ENCODE data around the gene ZC3H4.

The ZC3H4 gene

DNA sequence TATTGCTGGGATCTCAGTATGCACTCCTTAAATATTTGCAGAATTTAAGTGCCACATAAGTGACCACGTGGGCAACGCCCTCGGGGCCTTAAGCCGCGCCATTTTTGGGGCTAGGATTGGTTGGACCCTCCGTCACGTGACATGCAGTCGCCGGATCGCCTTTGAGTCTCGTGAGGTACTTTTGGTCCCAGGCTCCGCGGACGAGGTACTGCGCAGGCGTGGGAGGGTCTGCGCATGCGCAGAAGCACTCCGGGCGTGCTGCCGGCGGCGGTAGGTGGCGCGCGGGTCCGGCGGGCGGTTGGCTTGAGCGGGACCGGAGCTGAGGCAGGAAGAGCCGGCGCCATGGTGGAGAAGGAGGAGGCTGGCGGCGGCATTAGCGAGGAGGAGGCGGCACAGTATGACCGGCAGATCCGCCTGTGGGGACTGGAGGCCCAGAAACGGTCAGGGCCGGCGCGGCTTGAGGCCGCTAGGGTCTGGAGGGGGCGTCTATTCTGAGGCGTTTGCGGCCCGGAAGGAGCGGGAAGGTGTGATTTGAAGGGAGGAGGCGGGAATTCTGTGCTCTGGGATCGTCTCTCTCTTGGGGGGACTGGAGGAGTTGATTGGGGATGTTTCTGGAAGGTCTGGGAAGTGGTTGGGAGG lies 17.1 kb upstream of the ZC3H4 start, which contains the start of gene SAE1:
TSS of gene SAE1 (plus strand) at position 247 of the 639 bp plus-strand sequence. CDS start at position 343, 96 bp downstream.
- Histone ChIP-seq H3K9ac (ENCODE audit: low read length) (peak within 1 kb of the TSS; percentile 94), H3K36me3 (ENCODE audit: control insufficient read depth, insufficient read depth, low read length) (no peaks in the 10 kb centered on the region), H3K4me3 (ENCODE audit: low read length) (peak within 1 kb of the TSS; percentile 96), H3K4me1 (ENCODE audit: control insufficient read depth, insufficient read depth, low read length) (peaks cover 8% of the 10 kb centered on the region), H3K9me3 (ENCODE audit: control insufficient read depth, low read length) (no peaks in the 10 kb centered on the region), H3K27me3 (ENCODE audit: control insufficient read depth, insufficient read depth, low read length) (no peaks in the 10 kb centered on the region)

DNA sequence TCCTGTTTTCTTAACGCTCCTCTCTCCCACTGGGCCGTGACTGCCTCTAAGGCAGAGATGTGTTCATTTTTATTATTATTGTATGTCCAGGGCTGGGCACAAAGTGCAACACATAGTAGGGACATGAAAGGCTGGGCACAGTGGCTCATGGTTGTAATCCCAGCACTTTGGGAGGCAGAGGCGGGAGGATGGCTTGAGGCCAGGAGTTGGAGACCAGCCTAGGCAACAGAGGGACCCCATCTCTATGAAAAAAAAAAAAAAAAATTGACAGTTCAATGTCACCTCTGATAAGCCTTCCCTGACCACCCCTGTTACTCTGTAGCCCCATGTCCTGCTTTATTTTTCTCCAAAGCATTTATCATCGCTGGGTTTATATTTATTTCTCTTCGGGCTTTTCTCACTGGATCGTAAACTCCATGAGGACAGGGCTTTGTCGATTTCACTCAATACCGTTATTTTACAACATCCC lies 16.6 kb upstream of the ZC3H4 start:
- peaks cover 9% of the 10 kb centered on the region for H3K4me1 ChIP-seq (ENCODE audit: control insufficient read depth, insufficient read depth, low read length)
- no peaks in the 10 kb centered on the region for H3K36me3 ChIP-seq (ENCODE audit: control insufficient read depth, insufficient read depth, low read length)
- H3K9me3 ChIP-seq (ENCODE audit: control insufficient read depth, low read length): no peaks in the 10 kb centered on the region
- no peak overlapping the region for H3K9ac ChIP-seq (ENCODE audit: low read length)
- no peak overlapping the region for H3K4me3 ChIP-seq (ENCODE audit: low read length)
- no peaks in the 10 kb centered on the region for H3K27me3 ChIP-seq (ENCODE audit: control insufficient read depth, insufficient read depth, low read length)

DNA sequence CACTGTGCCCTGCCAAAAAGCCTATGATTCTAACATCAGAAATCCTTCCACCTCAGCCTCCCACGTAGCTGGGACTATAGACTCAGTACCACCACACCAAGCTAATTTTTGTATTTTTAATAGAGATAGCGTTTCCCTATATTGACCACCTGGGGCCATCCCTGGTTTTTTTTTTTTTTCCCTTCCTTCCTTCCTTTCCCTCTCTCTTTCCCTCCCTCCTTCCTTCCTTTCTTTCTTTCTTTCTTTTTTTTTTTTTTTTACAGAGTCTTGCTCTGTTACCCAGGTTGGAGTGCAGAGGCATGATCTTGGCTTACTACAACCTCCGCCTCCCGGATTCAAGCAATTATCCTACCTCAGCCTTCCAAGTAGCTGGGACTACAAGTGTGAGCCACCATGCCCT lies 16.0 kb upstream of the ZC3H4 start:
- Histone ChIP-seq H3K9me3 (ENCODE audit: control insufficient read depth, low read length) (no peaks in the 10 kb centered on the region), H3K36me3 (ENCODE audit: control insufficient read depth, insufficient read depth, low read length) (no peaks in the 10 kb centered on the region), H3K4me1 (ENCODE audit: control insufficient read depth, insufficient read depth, low read length) (peaks cover 12% of the 10 kb centered on the region), H3K27me3 (ENCODE audit: control insufficient read depth, insufficient read depth, low read length) (no peaks in the 10 kb centered on the region), H3K9ac (ENCODE audit: low read length) (no peak overlapping the region), H3K4me3 (ENCODE audit: low read length) (no peak overlapping the region)

DNA sequence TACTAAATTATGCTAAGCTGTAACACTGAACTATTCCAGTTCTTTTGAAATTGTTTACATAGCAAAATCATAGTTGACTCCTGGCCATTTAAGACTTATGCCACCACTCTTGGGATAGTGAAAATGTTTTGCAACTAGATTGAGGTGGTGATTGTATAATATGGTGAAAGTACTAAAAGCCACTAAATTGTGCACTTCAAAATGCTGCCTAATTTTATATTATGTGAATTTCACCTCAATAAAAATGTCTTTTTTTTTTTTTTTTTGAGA lies 12.0 kb upstream of the ZC3H4 start:
- Histone ChIP-seq H3K9me3 (ENCODE audit: control insufficient read depth, low read length) (no peaks in the 10 kb centered on the region), H3K4me1 (ENCODE audit: control insufficient read depth, insufficient read depth, low read length) (peaks cover 6% of the 10 kb centered on the region), H3K4me3 (ENCODE audit: low read length) (no peak overlapping the region), H3K27me3 (ENCODE audit: control insufficient read depth, insufficient read depth, low read length) (no peaks in the 10 kb centered on the region), H3K9ac (ENCODE audit: low read length) (no peak overlapping the region), H3K36me3 (ENCODE audit: control insufficient read depth, insufficient read depth, low read length) (no peaks in the 10 kb centered on the region)

- Histone ChIP-seq H3K27me3 (ENCODE audit: control insufficient read depth, insufficient read depth, low read length) (no peaks in the 10 kb centered on the region), H3K9me3 (ENCODE audit: control insufficient read depth, low read length) (no peaks in the 10 kb centered on the region), H3K4me3 (ENCODE audit: low read length) (no peak overlapping the region), H3K4me1 (ENCODE audit: control insufficient read depth, insufficient read depth, low read length) (peaks cover 6% of the 10 kb centered on the region), H3K36me3 (ENCODE audit: control insufficient read depth, insufficient read depth, low read length) (no peaks in the 10 kb centered on the region), H3K9ac (ENCODE audit: low read length) (peak overlapping the region; percentile 7)
These were observed 11.5 kb upstream of the ZC3H4 start for GRCh38 chr19:47124937-47125668.

GRCh38 chr19:47123406-47123805 lies 9.8 kb upstream of the ZC3H4 start:
- Histone ChIP-seq H3K4me3 (ENCODE audit: low read length) (no peak overlapping the region), H3K27me3 (ENCODE audit: control insufficient read depth, insufficient read depth, low read length) (no peaks in the 10 kb centered on the region), H3K9ac (ENCODE audit: low read length) (no peak overlapping the region), H3K4me1 (ENCODE audit: control insufficient read depth, insufficient read depth, low read length) (peaks cover 6% of the 10 kb centered on the region), H3K9me3 (ENCODE audit: control insufficient read depth, low read length) (no peaks in the 10 kb centered on the region), H3K36me3 (ENCODE audit: control insufficient read depth, insufficient read depth, low read length) (no peaks in the 10 kb centered on the region)

DNA sequence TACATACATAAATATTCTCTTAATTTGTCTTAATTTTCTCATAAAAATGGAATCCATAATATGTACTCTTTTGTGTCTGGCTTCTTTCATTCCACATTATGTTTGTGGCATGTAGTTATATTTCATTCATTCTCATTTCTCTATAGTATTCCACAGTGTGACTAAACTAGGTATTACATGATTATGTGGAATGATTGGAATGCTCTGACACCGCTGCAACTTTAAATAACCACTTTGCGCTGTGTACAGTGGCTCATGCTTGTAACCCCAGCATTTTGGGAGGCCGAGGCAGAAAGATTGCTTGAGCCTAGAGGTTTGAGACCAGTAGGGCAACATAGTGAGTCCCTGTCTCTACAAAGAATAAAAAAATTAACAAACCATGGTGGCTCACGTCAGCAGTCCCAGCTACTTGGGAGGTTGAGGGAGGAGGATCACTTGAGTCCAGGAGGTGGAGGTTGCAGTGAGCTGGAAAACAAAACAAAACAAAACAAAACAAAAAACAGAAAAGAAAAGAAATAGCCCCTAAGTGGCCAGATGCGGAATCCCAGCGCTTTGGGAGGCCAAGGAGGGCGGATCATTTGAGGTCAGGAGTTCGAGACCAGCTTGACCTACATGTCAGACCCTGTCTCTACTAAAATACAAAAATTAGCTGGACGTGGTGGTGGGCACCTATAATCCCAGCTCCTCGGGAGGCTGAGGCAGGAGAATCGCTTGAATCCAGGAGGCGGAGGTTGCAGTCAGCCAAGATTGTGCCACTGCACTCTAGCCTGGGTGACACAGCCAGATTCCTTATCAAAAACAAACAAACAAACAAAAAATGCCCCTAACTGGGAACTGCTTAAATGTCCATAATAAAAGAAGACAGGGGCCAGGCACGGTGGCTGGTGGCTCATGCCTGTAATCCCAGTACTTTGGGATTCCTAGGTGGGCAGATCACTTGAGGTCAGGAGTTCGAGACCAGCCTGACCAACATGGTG lies 9.1 kb upstream of the ZC3H4 start:
- Histone ChIP-seq H3K27me3 (ENCODE audit: control insufficient read depth, insufficient read depth, low read length) (no peaks in the 10 kb centered on the region), H3K9ac (ENCODE audit: low read length) (no peak overlapping the region), H3K9me3 (ENCODE audit: control insufficient read depth, low read length) (no peaks in the 10 kb centered on the region), H3K4me1 (ENCODE audit: control insufficient read depth, insufficient read depth, low read length) (peaks cover 6% of the 10 kb centered on the region), H3K36me3 (ENCODE audit: control insufficient read depth, insufficient read depth, low read length) (no peaks in the 10 kb centered on the region), H3K4me3 (ENCODE audit: low read length) (no peak overlapping the region)

DNA sequence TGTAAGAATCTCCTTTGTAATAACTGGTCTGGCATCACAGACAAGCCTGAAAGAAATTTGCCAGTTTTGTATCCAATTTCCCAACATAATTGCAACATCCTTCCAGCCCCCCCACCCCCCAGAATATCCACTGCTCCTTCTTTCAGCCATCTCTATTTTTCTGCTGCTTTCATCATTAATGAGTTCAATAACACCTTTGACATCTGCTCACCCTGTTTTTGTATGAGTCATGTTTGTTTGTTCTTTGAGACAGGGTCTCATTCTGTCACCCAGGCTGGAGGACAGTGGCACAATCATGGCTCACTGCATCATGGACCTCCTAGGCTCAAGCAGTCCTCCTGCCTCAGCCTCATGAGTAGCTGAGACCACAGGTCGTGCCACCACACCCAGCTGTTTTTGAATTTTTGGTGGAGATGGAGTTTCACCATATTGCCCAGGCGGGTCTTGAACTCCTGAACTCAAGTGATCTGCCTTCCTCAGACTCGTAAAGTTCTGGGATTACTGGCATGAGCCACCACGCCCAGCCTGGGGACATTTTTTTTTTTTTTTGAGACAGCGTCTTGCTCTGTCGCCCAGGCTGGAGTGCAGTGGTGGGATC lies 7.0 kb upstream of the ZC3H4 start:
- H3K9ac ChIP-seq (ENCODE audit: low read length): no peak overlapping the region
- H3K36me3 ChIP-seq (ENCODE audit: control insufficient read depth, insufficient read depth, low read length): no peaks in the 10 kb centered on the region
- no peaks in the 10 kb centered on the region for H3K27me3 ChIP-seq (ENCODE audit: control insufficient read depth, insufficient read depth, low read length)
- no peak overlapping the region for H3K4me3 ChIP-seq (ENCODE audit: low read length)
- no peaks in the 10 kb centered on the region for H3K9me3 ChIP-seq (ENCODE audit: control insufficient read depth, low read length)
- H3K4me1 ChIP-seq (ENCODE audit: control insufficient read depth, insufficient read depth, low read length): peaks cover 6% of the 10 kb centered on the region

- Histone ChIP-seq H3K4me1 (ENCODE audit: control insufficient read depth, insufficient read depth, low read length) (peaks cover 20% of the 10 kb centered on the region), H3K4me3 (ENCODE audit: low read length) (peak overlapping the region; percentile 89), H3K27me3 (ENCODE audit: control insufficient read depth, insufficient read depth, low read length) (no peaks in the 10 kb centered on the region), H3K9ac (ENCODE audit: low read length) (peak overlapping the region; percentile 100), H3K9me3 (ENCODE audit: control insufficient read depth, low read length) (no peaks in the 10 kb centered on the region), H3K36me3 (ENCODE audit: control insufficient read depth, insufficient read depth, low read length) (peaks cover 5% of the 10 kb centered on the region)
These were observed 475 bp upstream of the ZC3H4 start for GRCh38 chr19:47113850-47114651.

GRCh38 chr19:47112166-47112996 lies 1.2 kb downstream of the ZC3H4 start:
- Histone ChIP-seq H3K9me3 (ENCODE audit: control insufficient read depth, low read length) (no peaks in the 10 kb centered on the region), H3K27me3 (ENCODE audit: control insufficient read depth, insufficient read depth, low read length) (no peaks in the 10 kb centered on the region), H3K4me3 (ENCODE audit: low read length) (peak overlapping the region; percentile 99), H3K4me1 (ENCODE audit: control insufficient read depth, insufficient read depth, low read length) (peaks cover 34% of the 10 kb centered on the region), H3K36me3 (ENCODE audit: control insufficient read depth, insufficient read depth, low read length) (peaks cover 5% of the 10 kb centered on the region), H3K9ac (ENCODE audit: low read length) (peak overlapping the region; percentile 100)
